ENCODE measurements around the gene CAMK2D.

The CAMK2D gene

GRCh38 chr4:113457121-113457520 is 304.4 kb downstream of the CAMK2D start:
- Mint-ChIP-seq H3K4me1 (peaks cover 11% of the 10 kb centered on the region), H3K27ac (no peak overlapping the region), H3K36me3 (peaks cover 55% of the 10 kb centered on the region), H3K27me3 (no peaks in the 10 kb centered on the region), H3K4me3 (no peak overlapping the region), H3K9me3 (no peaks in the 10 kb centered on the region)
- no peak for ATAC-seq

- Mint-ChIP-seq H3K27me3 (no peaks in the 10 kb centered on the region), H3K4me1 (peaks cover 11% of the 10 kb centered on the region), H3K4me3 (no peak overlapping the region), H3K36me3 (peaks cover 52% of the 10 kb centered on the region), H3K27ac (no peak overlapping the region), H3K9me3 (no peaks in the 10 kb centered on the region)
- ATAC-seq = no peak
Measured at GRCh38 chr4:113455061-113455460, 306.5 kb downstream of the CAMK2D start.

GRCh38 chr4:113452868-113453620 is 308.5 kb downstream of the CAMK2D start:
- Mint-ChIP-seq H3K36me3 (peaks cover 43% of the 10 kb centered on the region), H3K27ac (peak overlapping the region; percentile 14), H3K4me3 (no peak overlapping the region), H3K9me3 (no peaks in the 10 kb centered on the region), H3K27me3 (no peaks in the 10 kb centered on the region), H3K4me1 (peaks cover 11% of the 10 kb centered on the region)
- no peak for ATAC-seq

- H3K36me3 Mint-ChIP-seq = peaks cover 34% of the 10 kb centered on the region
- ATAC-seq = no peak
- no peaks in the 10 kb centered on the region for H3K27me3 Mint-ChIP-seq
- no peak overlapping the region for H3K4me3 Mint-ChIP-seq
- H3K27ac Mint-ChIP-seq = no peak overlapping the region
- peaks cover 11% of the 10 kb centered on the region for H3K4me1 Mint-ChIP-seq
- no peaks in the 10 kb centered on the region for H3K9me3 Mint-ChIP-seq
Measured at GRCh38 chr4:113452152-113452551, 309.4 kb downstream of the CAMK2D start.

GRCh38 chr4:113450295-113451080 is 311.1 kb downstream of the CAMK2D start:
- H3K36me3 Mint-ChIP-seq = peaks cover 19% of the 10 kb centered on the region
- peaks cover 11% of the 10 kb centered on the region for H3K4me1 Mint-ChIP-seq
- peaks cover 3% of the 10 kb centered on the region for H3K9me3 Mint-ChIP-seq
- H3K27me3 Mint-ChIP-seq = no peaks in the 10 kb centered on the region
- H3K4me3 Mint-ChIP-seq = no peak overlapping the region
- no peak for ATAC-seq
- H3K27ac Mint-ChIP-seq = no peak overlapping the region

GRCh38 chr4:113449410-113449974 is 312.0 kb downstream of the CAMK2D start:
- ATAC-seq = no peak
- Mint-ChIP-seq H3K9me3 (peaks cover 3% of the 10 kb centered on the region), H3K36me3 (peaks cover 18% of the 10 kb centered on the region), H3K27ac (no peak overlapping the region), H3K4me3 (no peak overlapping the region), H3K27me3 (no peaks in the 10 kb centered on the region), H3K4me1 (peaks cover 11% of the 10 kb centered on the region)

- peak; percentile 89 for ATAC-seq
- H3K9me3 Mint-ChIP-seq = peaks cover 3% of the 10 kb centered on the region
Measured at GRCh38 chr4:113447769-113448168, 313.8 kb downstream of the CAMK2D start.

GRCh38 chr4:113447061-113447460 is 314.5 kb downstream of the CAMK2D start:
- no peak overlapping the region for H3K27ac Mint-ChIP-seq
- peaks cover 3% of the 10 kb centered on the region for H3K9me3 Mint-ChIP-seq
- peaks cover 8% of the 10 kb centered on the region for H3K4me1 Mint-ChIP-seq
- no peak for ATAC-seq
- peaks cover 9% of the 10 kb centered on the region for H3K27me3 Mint-ChIP-seq
- H3K4me3 Mint-ChIP-seq = no peak overlapping the region
- peaks cover 12% of the 10 kb centered on the region for H3K36me3 Mint-ChIP-seq

More at GRCh38 chr4:113447769-113448168, 313.8 kb downstream of the CAMK2D start:
- Mint-ChIP-seq H3K27ac (no peak overlapping the region), H3K4me1 (peaks cover 9% of the 10 kb centered on the region), H3K27me3 (peaks cover 9% of the 10 kb centered on the region), H3K36me3 (peaks cover 12% of the 10 kb centered on the region), H3K4me3 (no peak overlapping the region)

GRCh38 chr4:113446019-113446418 is 315.5 kb downstream of the CAMK2D start:
- Mint-ChIP-seq H3K27me3 (peaks cover 9% of the 10 kb centered on the region), H3K9me3 (peaks cover 3% of the 10 kb centered on the region), H3K27ac (no peak overlapping the region), H3K4me3 (no peak overlapping the region), H3K4me1 (peaks cover 8% of the 10 kb centered on the region), H3K36me3 (peaks cover 5% of the 10 kb centered on the region)
- peak; percentile 11 for ATAC-seq

GRCh38 chr4:113445286-113445685 is 316.3 kb downstream of the CAMK2D start:
- Mint-ChIP-seq H3K9me3 (peaks cover 3% of the 10 kb centered on the region), H3K4me3 (no peak overlapping the region), H3K4me1 (peaks cover 8% of the 10 kb centered on the region), H3K27ac (no peak overlapping the region), H3K36me3 (peaks cover 5% of the 10 kb centered on the region), H3K27me3 (peaks cover 9% of the 10 kb centered on the region)
- no peak for ATAC-seq

GRCh38 chr4:113444386-113444785 is 317.2 kb downstream of the CAMK2D start:
- Mint-ChIP-seq H3K36me3 (peaks cover 5% of the 10 kb centered on the region), H3K4me1 (peaks cover 8% of the 10 kb centered on the region), H3K27me3 (peaks cover 9% of the 10 kb centered on the region), H3K27ac (peak overlapping the region; percentile 14), H3K4me3 (no peak overlapping the region), H3K9me3 (peaks cover 3% of the 10 kb centered on the region)
- ATAC-seq = no peak

GRCh38 chr4:113442826-113443225 is 318.7 kb downstream of the CAMK2D start:
- Mint-ChIP-seq H3K27ac (no peak overlapping the region), H3K27me3 (peaks cover 9% of the 10 kb centered on the region), H3K4me1 (peaks cover 8% of the 10 kb centered on the region), H3K4me3 (no peak overlapping the region), H3K36me3 (peaks cover 5% of the 10 kb centered on the region), H3K9me3 (peaks cover 3% of the 10 kb centered on the region)
- no peak for ATAC-seq

- Mint-ChIP-seq H3K27me3 (peaks cover 9% of the 10 kb centered on the region), H3K4me1 (peaks cover 21% of the 10 kb centered on the region), H3K9me3 (no peaks in the 10 kb centered on the region), H3K4me3 (no peak overlapping the region), H3K27ac (no peak overlapping the region), H3K36me3 (peaks cover 5% of the 10 kb centered on the region)
- ATAC-seq = no peak
Measured at GRCh38 chr4:113440371-113440770, 321.2 kb downstream of the CAMK2D start.

- Mint-ChIP-seq H3K4me3 (no peak overlapping the region), H3K27me3 (peaks cover 1% of the 10 kb centered on the region), H3K36me3 (no peaks in the 10 kb centered on the region), H3K9me3 (no peaks in the 10 kb centered on the region), H3K4me1 (peaks cover 14% of the 10 kb centered on the region), H3K27ac (no peak overlapping the region)
- ATAC-seq = no peak
Measured at GRCh38 chr4:113438596-113438995, 322.9 kb downstream of the CAMK2D start.

GRCh38 chr4:113437129-113437528 is 324.4 kb downstream of the CAMK2D start:
- no peak for ATAC-seq
- Mint-ChIP-seq H3K27me3 (peaks cover 8% of the 10 kb centered on the region), H3K27ac (no peak overlapping the region), H3K9me3 (no peaks in the 10 kb centered on the region), H3K36me3 (no peaks in the 10 kb centered on the region), H3K4me3 (no peak overlapping the region), H3K4me1 (peaks cover 12% of the 10 kb centered on the region)

Data from stimulated activated memory B cell treated with anti-CD40 and anti-IgM and Interleukin-4, amounts not matched to agents 10 μg/mL and 1 μg/mL and 100 μg/mL, for 72 hours (primary cell).